Fibroblast of the aortic adventitia (primary cell): Measurements from ENCODE around the gene MROH8. TPM values are rescaled to one million over a fixed set of nuclear protein-coding genes. Genes with fewer than 3 reads are reported as not detected.

Experiments used
- DNase-seq: peaks from one replicate; pipeline ENCODE4 v3.0.0-alpha.2; 2010; ENCODE audit warnings: low read depth
- H3K4me3 ChIP-seq: 2 replicates; pipeline ENCODE4 v1.5.1; 2011; ENCODE audit warnings: low read depth, mild to moderate bottlenecking, control low read depth, low read length, moderate library complexity
- total RNA-seq: library from RNA; depleted of rRNA; stranded (reverse); fragments of >200 nt; gene quantifications from 2 replicates; pipeline ENCODE4 v1.2.3, GENCODE V29; 2012; ENCODE audit warnings: low replicate concordance
- TF ChIP-seq, protein P1 (sequence below): IDR thresholded peaks from 2 replicates; pipeline ENCODE4 v1.5.1; 2011; ENCODE audit warnings: mild to moderate bottlenecking, low read length, control low read depth, inconsistent platforms; ENCODE audit not compliant: insufficient read depth

MROH8 gene
- total RNA-seq, 1 donor = 3.1 TPM

DNA sequence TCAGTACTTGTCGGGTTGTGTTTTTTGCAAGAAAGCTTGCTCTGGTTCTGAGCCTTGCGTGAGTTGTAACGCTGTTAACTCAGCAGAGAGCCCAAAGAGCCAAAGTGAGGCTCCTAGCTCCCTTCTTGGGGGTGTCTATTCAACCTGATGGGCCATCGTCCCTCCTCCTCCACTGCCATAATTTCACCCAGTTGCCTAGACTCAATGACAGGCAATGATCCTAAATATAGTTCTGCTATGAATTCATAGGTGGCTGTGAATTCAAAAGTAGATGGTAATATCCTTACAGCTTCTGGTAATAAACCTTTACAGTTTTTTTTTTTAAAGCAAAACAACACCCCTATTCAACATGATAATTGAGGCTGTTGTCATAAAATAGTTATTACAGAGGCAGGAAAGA is 42.7 kb upstream of the MROH8 start:
- no peak overlapping the region for H3K4me3 ChIP-seq
- TF ChIP-seq, protein P1, sequence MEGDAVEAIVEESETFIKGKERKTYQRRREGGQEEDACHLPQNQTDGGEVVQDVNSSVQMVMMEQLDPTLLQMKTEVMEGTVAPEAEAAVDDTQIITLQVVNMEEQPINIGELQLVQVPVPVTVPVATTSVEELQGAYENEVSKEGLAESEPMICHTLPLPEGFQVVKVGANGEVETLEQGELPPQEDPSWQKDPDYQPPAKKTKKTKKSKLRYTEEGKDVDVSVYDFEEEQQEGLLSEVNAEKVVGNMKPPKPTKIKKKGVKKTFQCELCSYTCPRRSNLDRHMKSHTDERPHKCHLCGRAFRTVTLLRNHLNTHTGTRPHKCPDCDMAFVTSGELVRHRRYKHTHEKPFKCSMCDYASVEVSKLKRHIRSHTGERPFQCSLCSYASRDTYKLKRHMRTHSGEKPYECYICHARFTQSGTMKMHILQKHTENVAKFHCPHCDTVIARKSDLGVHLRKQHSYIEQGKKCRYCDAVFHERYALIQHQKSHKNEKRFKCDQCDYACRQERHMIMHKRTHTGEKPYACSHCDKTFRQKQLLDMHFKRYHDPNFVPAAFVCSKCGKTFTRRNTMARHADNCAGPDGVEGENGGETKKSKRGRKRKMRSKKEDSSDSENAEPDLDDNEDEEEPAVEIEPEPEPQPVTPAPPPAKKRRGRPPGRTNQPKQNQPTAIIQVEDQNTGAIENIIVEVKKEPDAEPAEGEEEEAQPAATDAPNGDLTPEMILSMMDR = no peak
- no peak for DNase-seq

DNA sequence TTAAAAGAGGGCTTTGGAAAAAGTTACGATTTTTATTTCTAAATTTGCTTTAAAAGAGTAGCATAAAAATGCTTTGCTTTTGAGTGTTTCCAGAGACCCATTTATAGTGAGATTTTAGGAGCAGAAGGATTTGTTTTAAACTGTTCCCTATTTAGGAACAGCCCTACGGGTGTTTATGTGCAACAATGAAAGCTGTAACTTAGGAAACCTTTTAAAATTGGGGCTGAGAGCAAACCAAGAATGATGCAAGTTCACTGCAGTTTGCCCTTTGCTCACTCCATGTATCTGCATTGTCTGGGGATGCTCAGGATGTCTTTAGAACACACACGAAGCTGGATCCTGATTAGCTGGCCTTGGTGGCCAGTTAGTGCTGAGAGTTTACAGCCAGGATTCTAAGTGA is 41.4 kb upstream of the MROH8 start:
- TF ChIP-seq, protein P1 = no peak
- H3K4me3 ChIP-seq = no peak overlapping the region
- DNase-seq = peak; percentile 57

DNA sequence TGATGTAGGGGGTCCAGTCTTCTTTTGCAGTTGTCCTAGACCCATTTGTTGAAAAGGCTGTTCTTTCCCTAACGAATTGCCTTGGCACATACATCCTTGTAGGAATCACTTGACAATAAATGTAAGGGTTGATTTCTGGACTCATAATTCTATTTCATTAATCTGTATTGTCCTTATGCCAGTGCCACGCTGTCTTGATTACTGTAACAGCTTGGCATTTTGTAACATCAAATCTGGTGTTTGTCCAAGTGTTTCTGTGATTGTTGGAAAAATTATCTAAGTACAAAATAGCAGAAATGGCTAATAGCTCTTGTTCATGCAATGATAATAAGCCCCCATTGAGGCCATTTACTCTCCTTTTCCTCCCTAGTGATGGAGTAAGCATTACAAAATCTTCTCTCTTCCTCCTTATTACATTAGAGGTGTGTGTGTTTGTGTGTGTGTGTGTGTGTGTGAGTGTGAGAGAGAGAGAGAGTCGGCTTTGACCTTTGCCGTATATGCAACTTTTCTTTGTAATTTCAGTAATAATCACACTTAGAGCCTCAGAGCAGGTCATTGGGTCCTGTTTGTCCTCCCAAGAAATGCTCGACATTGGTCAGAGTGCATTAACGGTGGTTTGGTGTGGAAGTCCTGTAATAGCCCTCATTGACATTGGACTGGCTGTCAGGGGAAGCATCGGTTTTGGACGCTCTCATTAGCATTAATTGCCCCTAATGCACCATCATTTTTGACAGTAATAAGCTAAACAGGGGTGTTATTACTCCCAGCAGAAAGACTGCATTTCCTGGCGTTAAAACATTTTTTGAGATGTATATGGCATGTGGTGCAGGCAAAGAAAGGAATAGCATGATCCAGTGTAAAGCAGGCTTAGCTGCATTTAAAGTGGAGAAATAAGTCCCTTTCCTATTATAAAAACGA is 40.7 kb upstream of the MROH8 start:
- no peak for DNase-seq
- TF ChIP-seq, protein P1 = no peak
- no peak overlapping the region for H3K4me3 ChIP-seq

DNA sequence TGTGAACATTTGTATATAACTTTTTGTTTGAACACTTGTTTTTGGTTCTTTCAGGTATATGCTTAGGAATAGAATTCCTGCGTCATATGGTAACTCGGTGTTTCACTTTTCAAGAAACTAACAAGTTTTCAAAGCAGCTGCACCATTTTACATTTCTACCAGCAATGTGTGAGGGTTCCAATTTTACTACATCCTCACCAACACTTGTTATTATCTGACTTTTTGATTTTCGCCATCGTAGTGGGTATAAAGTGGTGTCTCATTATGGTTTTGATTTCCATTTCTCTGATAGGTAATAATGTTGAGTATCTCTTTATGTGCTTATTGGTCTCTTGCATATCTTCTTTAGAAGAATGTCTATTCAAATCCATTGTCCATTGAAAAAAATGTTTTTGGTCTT is 39.6 kb upstream of the MROH8 start:
- TF ChIP-seq, protein P1 = no peak
- no peak overlapping the region for H3K4me3 ChIP-seq
- DNase-seq = no peak

DNA sequence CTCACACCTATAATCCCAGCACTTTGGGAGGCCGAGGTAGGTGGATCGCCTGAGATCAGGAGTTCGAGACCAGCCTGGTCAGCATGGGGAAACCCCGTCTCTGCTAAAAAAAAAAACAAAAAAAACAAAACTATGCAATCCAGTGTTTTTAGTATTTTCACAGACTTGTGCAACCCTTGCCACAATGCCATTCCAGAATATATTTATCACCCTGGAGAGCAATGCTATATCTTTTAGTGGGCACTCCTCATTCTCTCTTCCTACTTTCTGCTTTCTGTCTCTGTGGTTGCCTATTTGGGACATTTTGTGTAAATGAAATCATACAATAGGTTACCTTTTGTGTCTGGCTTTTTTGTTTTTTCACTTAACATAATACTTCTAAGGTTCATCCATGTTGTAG is 39.1 kb upstream of the MROH8 start:
- DNase-seq = no peak
- TF ChIP-seq, protein P1 = no peak
- no peak overlapping the region for H3K4me3 ChIP-seq

DNA sequence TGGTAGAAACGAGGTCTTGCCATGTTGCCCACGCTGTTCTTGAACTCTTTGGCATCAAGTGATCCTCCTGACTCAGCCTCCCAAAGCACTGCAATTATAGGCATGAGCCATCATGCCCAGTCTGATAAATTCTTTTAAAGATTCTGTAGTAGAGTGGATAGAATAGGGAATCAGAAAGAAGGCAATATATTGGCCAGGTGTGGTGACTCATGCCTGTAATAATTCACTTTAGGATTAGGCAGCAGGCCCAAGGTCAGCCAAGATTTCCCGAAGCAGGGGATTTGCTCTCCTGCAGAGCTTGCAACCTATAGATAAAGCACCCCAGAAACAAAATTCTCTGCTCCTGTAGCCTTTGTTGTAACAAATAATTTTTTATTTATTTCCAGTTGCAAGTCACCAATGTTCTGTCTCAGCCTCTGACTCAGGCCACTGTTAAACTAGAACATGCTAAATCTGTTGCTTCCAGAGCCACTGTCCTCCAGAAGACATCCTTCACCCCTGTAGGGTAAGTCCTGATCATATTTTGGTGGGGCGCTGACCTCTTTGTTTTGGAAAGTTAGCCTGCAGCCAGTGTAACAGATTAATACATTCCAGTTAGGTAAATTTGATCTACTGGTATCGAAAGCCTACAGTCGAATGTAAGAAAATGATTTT is 30.4 kb upstream of the MROH8 start:
- TF ChIP-seq, protein P1 = no peak
- no peak for DNase-seq
- no peak overlapping the region for H3K4me3 ChIP-seq
